Head of caudate nucleus (tissue), 42 donors: Measurements from ENCODE around the gene SERPINB3.
"Not testable (repeated sequence)": the region's sequence is repeated elsewhere in the genome, so short reads cannot be mapped to it uniquely, and the experiment has no call there.

Experiments
- DNase-seq, 42 donors: peaks; one replicate each; pipeline versions ENCODE4 v3.0.0 to v3.0.0-alpha.2; 2020 to 2021; ENCODE audit warnings: mixed read lengths in 7 of 42
- intact Hi-C: fragments of 100-400 bp; cut with DNase I; formaldehyde crosslinking; loops from one replicate; pipeline ENCODE4 v1.15.0; 2022

Gene SERPINB3

GRCh38 chr18:63650271-63650670 is 11.4 kb downstream of the SERPINB3 start:
- intact Hi-C loops = not testable (repeated sequence)

GRCh38 chr18:63648241-63648640 is 13.5 kb downstream of the SERPINB3 start:
- intact Hi-C loops = no loop called here
- no peak for DNase-seq

More at GRCh38 chr18:63650271-63650670, 11.4 kb downstream of the SERPINB3 start:
- not testable (repeated sequence) for DNase-seq

GRCh38 chr18:63646936-63647335 is 14.8 kb downstream of the SERPINB3 start:
- intact Hi-C loops = no loop called here
- no peak for DNase-seq

DNA sequence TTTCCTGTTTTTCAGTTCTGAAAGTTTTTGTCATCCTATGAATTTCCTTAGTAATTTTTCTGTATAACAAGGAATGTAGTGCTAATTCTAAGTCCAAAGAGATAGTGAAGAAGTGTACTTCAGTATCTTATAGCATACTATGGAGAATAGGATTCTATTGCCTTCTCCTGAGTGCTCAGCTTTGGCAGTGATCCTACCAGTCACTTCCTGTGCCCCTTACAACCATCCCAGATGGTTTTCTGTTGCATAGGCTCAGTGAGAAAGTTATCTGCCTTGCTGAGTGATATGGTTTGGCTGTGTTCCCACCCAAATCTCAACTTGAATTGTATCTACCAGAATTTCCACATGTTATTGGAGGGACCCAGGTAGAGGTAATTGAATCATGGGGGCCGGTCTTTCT is 17.0 kb downstream of the SERPINB3 start:
- DNase-seq, intact Hi-C loops: not testable (repeated sequence)

- DNase-seq, intact Hi-C loops: not testable (repeated sequence)
Measured at GRCh38 chr18:63644142-63644541, 17.6 kb downstream of the SERPINB3 start, which contains the start of gene SERPINB4. SERPINB4 (minus strand) TSS chr18:63644256; CDS start chr18:63643577, 679 bp downstream.

GRCh38 chr18:63642668-63643356 is 18.9 kb downstream of the SERPINB3 start:
- intact Hi-C loops = not testable (repeated sequence)

GRCh38 chr18:63641157-63641680 is 20.5 kb downstream of the SERPINB3 start:
- intact Hi-C loops, DNase-seq: not testable (repeated sequence)

More at GRCh38 chr18:63642668-63643356, 18.9 kb downstream of the SERPINB3 start:
- not testable (repeated sequence) for DNase-seq

DNA sequence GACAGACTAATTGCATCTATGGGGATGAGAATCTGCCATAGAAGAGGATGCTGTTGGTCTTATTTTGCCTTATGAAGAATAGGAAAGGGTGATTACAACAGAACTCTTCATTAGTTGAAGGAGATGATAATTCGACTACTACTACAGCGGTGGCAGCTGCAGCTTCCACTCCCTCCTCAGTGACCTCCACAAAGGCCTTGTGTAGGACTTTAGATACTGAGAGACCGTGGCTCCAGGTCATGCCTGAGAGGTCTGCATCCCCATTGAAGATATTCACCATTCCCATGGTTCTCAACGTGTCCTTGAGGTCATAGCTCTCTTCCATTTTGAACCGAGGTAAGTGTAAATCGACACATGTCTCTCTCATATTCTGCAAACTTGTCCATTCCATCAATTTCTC is 24.0 kb downstream of the SERPINB3 start:
- DNase-seq = no peak
- intact Hi-C loops = no loop called here

DNA sequence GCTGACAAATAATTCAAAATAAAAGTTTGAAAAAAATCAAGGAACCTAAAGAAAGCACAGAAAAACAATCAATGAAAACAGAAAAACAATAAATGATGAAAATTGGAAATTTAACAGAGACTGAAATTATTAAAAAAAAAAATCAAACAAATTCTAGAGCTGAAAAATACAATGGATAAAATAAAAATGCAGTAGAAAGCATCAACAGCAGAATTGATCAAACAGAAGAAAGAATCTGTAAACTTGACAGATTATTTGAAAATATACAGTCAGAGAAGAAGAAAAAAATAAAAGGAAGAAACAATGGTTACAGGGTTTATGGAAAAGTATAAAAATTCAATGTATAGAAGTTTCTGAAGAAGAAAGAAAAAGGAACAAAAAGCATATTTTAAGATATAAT is 33.9 kb downstream of the SERPINB3 start:
- intact Hi-C loops = no loop called here
- no peak for DNase-seq

- intact Hi-C loops = no loop called here
- DNase-seq = no peak
Measured at GRCh38 chr18:63626431-63626830, 35.3 kb downstream of the SERPINB3 start.

DNA sequence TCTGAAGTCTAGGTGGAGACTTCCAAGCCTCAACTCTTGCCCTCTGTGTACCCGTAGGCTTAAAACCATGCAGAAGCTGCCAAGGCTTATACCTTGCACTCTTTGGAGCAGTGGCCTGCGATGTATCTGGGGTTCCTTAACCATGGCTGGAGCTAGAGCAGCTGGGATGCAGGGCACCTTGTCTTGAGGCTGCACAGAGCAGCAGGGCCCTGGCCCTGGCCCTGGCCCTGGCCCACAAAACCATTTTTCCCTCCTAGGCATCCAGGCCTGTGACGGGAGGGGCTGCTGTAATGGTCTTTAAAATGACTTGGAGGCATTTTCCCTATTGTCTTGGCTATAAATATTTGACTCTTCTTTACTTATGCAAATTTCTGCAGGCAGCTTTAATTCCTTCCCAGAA is 36.8 kb downstream of the SERPINB3 start:
- DNase-seq = no peak

GRCh38 chr18:63619661-63620060 is 42.0 kb downstream of the SERPINB3 start:
- DNase-seq = no peak
- intact Hi-C loops = no loop called here

More for the DNA sequence above, 36.8 kb downstream of the SERPINB3 start:
- intact Hi-C loops = no loop called here

DNA sequence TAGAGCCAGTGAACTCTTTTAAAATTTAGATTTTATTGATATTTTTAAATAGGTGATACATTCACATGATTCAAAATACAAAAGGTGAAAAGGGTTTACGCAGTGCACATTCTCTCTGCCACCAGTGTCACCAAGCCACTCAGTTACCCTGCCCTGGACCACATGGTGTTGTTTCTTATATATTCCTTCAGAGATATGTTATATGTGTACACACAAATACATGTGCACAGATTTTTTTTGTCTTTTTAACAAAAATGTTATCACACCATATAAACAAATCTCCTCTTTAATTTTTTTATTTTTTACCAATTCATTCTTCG is 43.8 kb downstream of the SERPINB3 start:
- DNase-seq = no peak
- intact Hi-C loops = no loop called here

DNA sequence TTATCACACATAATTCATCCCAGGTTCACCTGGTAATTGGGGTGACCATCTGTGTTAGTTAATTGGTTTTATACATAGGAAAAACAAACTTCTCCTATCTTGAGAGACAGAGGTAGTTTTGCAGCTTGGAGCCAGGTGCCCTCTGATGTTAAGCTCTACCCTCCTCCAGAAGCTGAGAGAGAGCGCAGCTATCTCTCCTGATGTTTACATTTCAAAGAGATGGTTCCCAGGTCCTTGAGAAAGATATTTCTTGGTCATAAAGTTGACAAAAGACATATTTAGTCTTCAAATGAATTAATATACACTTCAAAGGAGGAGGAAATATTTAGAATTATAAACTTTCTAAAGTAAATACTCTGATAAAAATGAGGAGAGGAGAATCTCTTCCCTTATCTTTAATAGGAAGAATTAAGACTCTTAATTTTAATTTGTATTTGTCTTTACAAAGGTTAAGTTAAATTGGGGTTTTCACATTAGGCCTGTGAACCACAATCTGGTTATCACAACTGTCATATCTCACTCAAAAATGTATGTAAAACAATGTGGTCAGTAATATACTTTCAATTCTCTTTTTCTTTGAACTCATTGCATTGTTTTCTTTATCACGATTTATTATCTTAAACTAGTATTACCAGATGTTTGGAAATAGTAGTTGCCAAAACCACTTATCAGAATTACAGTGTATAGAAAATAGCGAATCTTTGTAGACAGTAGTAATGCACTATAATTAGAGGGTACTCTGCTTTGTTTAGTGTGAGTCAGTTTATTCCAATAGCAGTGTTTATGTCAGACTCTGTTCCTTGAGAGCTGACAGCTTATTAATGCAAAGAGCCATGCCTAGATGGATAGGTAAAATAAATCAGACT is 44.4 kb downstream of the SERPINB3 start:
- no peak for DNase-seq
- intact Hi-C loops = no loop called here

DNA sequence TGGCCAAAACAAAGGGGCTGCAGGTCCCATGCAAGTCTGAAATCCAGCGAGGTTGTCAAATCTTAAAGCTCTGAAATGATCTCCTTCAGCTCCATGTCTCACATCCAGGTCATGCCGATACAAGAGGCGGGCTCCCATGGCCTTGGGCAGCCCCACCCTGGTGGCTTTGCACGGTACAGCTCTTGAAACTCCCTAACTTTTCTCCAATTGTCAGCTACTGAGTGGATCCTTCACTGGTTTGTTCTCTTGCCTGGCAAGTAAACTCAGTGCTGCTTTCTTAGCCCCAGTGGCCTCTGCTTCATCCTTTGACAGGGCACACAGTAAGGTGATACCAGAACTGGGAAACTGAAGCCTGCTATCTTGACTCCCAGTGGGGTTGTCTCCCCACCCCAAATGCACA is 48.3 kb downstream of the SERPINB3 start:
- intact Hi-C loops = no loop called here
- no peak for DNase-seq

DNA sequence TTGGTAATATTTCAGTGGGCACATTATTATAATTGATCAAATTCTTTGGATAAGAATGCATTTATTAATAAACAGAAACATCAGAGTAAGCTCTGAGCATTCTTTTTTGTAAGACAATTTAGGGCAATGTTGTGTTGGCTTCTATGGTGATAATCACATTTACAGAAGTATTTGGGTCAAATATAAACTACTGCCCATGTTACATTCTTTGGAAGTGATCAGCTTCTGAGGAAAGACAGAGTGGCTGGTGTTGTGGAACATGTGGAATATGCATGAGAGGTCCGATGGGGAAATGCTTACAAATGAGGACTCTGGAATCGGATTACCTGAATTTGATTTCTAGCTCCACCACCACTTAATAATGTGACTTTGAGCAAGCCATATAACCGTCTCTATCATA is 55.2 kb downstream of the SERPINB3 start:
- DNase-seq = no peak
- intact Hi-C loops = no loop called here
